BE2C (cell line): ENCODE results near the gene MAPK7.
"Not testable (repeated sequence)": the region's sequence is repeated elsewhere in the genome, so short reads cannot be mapped to it uniquely, and the experiment has no call there.

Experiments used
- DNase-seq: peaks from one replicate; pipeline ENCODE4 v3.0.0-alpha.2; 2020
- H3K27me3 ChIP-seq: fragments of 250-450 bp; sonication (Bioruptor Pico); 2 replicates; pipeline ENCODE4 v1.5.1; 2020; ENCODE audit warnings: mild to moderate bottlenecking
- H3K36me3 ChIP-seq: fragments of 250-450 bp; sonication (Bioruptor Pico); 2 replicates; pipeline ENCODE4 v1.5.1; 2020; ENCODE audit warnings: mild to moderate bottlenecking
- H3K4me1 ChIP-seq: fragments of 250-450 bp; sonication (Bioruptor Pico); 2 replicates; pipeline ENCODE4 v1.5.1; 2020
- H3K4me3 ChIP-seq: 2 replicates; pipeline ENCODE4 v1.5.1; 2011; ENCODE audit warnings: low read depth, low read length
- H3K9me3 ChIP-seq: fragments of 250-450 bp; sonication (Bioruptor Pico); 2 replicates; pipeline ENCODE4 v1.5.1; 2020
- CTCF ChIP-seq: IDR thresholded peaks from 2 replicates; pipeline ENCODE4 v1.5.1; 2012; ENCODE audit warnings: mild to moderate bottlenecking, low read depth, low read length

MAPK7 gene

GRCh38 chr17:19348081-19348650 is 30.1 kb upstream of the MAPK7 start:
- H3K36me3 ChIP-seq: no peaks in the 10 kb centered on the region
- H3K9me3 ChIP-seq: no peaks in the 10 kb centered on the region
- H3K4me1 ChIP-seq: peaks cover 11% of the 10 kb centered on the region
- TF ChIP-seq CTCF: no peak
- H3K27me3 ChIP-seq: no peaks in the 10 kb centered on the region
- DNase-seq: no peak
- no peak overlapping the region for H3K4me3 ChIP-seq

- DNase-seq: no peak
These were observed 29.5 kb upstream of the MAPK7 start for GRCh38 chr17:19348806-19349205.

GRCh38 chr17:19353401-19353800 is 24.9 kb upstream of the MAPK7 start:
- H3K4me1 ChIP-seq, DNase-seq, H3K4me3 ChIP-seq, H3K9me3 ChIP-seq, H3K36me3 ChIP-seq, H3K27me3 ChIP-seq: not testable (repeated sequence)

More at GRCh38 chr17:19348806-19349205, 29.5 kb upstream of the MAPK7 start:
- no peak for TF ChIP-seq CTCF
- Histone ChIP-seq H3K9me3 (no peaks in the 10 kb centered on the region), H3K4me3 (no peak overlapping the region), H3K27me3 (no peaks in the 10 kb centered on the region), H3K4me1 (peaks cover 11% of the 10 kb centered on the region), H3K36me3 (no peaks in the 10 kb centered on the region)

GRCh38 chr17:19354748-19355147 is 23.6 kb upstream of the MAPK7 start:
- Histone ChIP-seq H3K4me1 (no peaks in the 10 kb centered on the region), H3K4me3 (no peak overlapping the region), H3K27me3 (no peaks in the 10 kb centered on the region), H3K9me3 (no peaks in the 10 kb centered on the region), H3K36me3 (no peaks in the 10 kb centered on the region)
- no peak for TF ChIP-seq CTCF
- DNase-seq: no peak

GRCh38 chr17:19357351-19357750 is 20.9 kb upstream of the MAPK7 start:
- no peak for DNase-seq
- Histone ChIP-seq H3K9me3 (no peaks in the 10 kb centered on the region), H3K4me3 (no peak overlapping the region), H3K27me3 (no peaks in the 10 kb centered on the region), H3K36me3 (no peaks in the 10 kb centered on the region), H3K4me1 (no peaks in the 10 kb centered on the region)
- TF ChIP-seq CTCF: no peak

- no peak for TF ChIP-seq CTCF
- Histone ChIP-seq H3K36me3 (no peaks in the 10 kb centered on the region), H3K4me1 (no peaks in the 10 kb centered on the region), H3K27me3 (no peaks in the 10 kb centered on the region), H3K4me3 (no peak overlapping the region), H3K9me3 (no peaks in the 10 kb centered on the region)
- no peak for DNase-seq
These were observed 20.5 kb upstream of the MAPK7 start for GRCh38 chr17:19357761-19358160.

GRCh38 chr17:19359151-19359550 is 19.1 kb upstream of the MAPK7 start:
- Histone ChIP-seq H3K27me3 (no peaks in the 10 kb centered on the region), H3K4me1 (no peaks in the 10 kb centered on the region), H3K36me3 (no peaks in the 10 kb centered on the region), H3K9me3 (no peaks in the 10 kb centered on the region), H3K4me3 (no peak overlapping the region)
- no peak for TF ChIP-seq CTCF
- DNase-seq: no peak
